Measurements from ENCODE around the gene TCP11L1.

The TCP11L1 gene

GRCh38 chr11:33039274-33040032, at the start of gene TCP11L1:
TSS of gene TCP11L1 (plus strand) at chr11:33039572. CDS start at chr11:33043774, 4,202 bp downstream.
- H3K9ac ChIP-seq (ENCODE audit: low read depth, low read length) = peak within 1 kb of the TSS; percentile 86
- H3K4me3 ChIP-seq (ENCODE audit: low read length) = peak within 1 kb of the TSS; percentile 71
- peak within 1 kb of the TSS; percentile 78 for H3K27ac ChIP-seq (ENCODE audit: low read length)
- no peaks in the 10 kb centered on the region for H3K27me3 ChIP-seq (ENCODE audit: insufficient read depth, low read length)
- H3K36me3 ChIP-seq (ENCODE audit: insufficient read depth, low read depth, low read length) = peaks cover 11% of the 10 kb centered on the region
- H3K4me1 ChIP-seq (ENCODE audit: insufficient read depth, low read length) = no peaks in the 10 kb centered on the region
- H3K9me3 ChIP-seq (ENCODE audit: insufficient read depth, low read depth, low read length) = no peaks in the 10 kb centered on the region

GRCh38 chr11:32990481-32990880, 48.9 kb upstream of the TCP11L1 start:
- H3K4me3 ChIP-seq (ENCODE audit: low read length) = no peak overlapping the region
- no peaks in the 10 kb centered on the region for H3K36me3 ChIP-seq (ENCODE audit: insufficient read depth, low read depth, low read length)
- no peaks in the 10 kb centered on the region for H3K9me3 ChIP-seq (ENCODE audit: insufficient read depth, low read depth, low read length)
- H3K27ac ChIP-seq (ENCODE audit: low read length) = no peak overlapping the region
- H3K27me3 ChIP-seq (ENCODE audit: insufficient read depth, low read length) = no peaks in the 10 kb centered on the region
- H3K9ac ChIP-seq (ENCODE audit: low read depth, low read length) = no peak overlapping the region
- H3K4me1 ChIP-seq (ENCODE audit: insufficient read depth, low read length) = no peaks in the 10 kb centered on the region

- Histone ChIP-seq H3K4me1 (ENCODE audit: insufficient read depth, low read length) (no peaks in the 10 kb centered on the region), H3K36me3 (ENCODE audit: insufficient read depth, low read depth, low read length) (no peaks in the 10 kb centered on the region), H3K4me3 (ENCODE audit: low read length) (no peak overlapping the region), H3K9ac (ENCODE audit: low read depth, low read length) (no peak overlapping the region), H3K9me3 (ENCODE audit: insufficient read depth, low read depth, low read length) (no peaks in the 10 kb centered on the region), H3K27ac (ENCODE audit: low read length) (no peak overlapping the region), H3K27me3 (ENCODE audit: insufficient read depth, low read length) (no peaks in the 10 kb centered on the region)
These were observed 47.9 kb upstream of the TCP11L1 start for GRCh38 chr11:32991427-32991826.

- no peaks in the 10 kb centered on the region for H3K9me3 ChIP-seq (ENCODE audit: insufficient read depth, low read depth, low read length)
- no peak overlapping the region for H3K27ac ChIP-seq (ENCODE audit: low read length)
- H3K36me3 ChIP-seq (ENCODE audit: insufficient read depth, low read depth, low read length) = no peaks in the 10 kb centered on the region
- H3K4me3 ChIP-seq (ENCODE audit: low read length) = no peak overlapping the region
- H3K9ac ChIP-seq (ENCODE audit: low read depth, low read length) = no peak overlapping the region
- no peaks in the 10 kb centered on the region for H3K27me3 ChIP-seq (ENCODE audit: insufficient read depth, low read length)
- H3K4me1 ChIP-seq (ENCODE audit: insufficient read depth, low read length) = no peaks in the 10 kb centered on the region
These were observed 47.5 kb upstream of the TCP11L1 start for GRCh38 chr11:32991898-32992297.

GRCh38 chr11:33000181-33000580, 39.2 kb upstream of the TCP11L1 start:
- H3K27ac ChIP-seq (ENCODE audit: low read length) = no peak overlapping the region
- no peaks in the 10 kb centered on the region for H3K4me1 ChIP-seq (ENCODE audit: insufficient read depth, low read length)
- no peaks in the 10 kb centered on the region for H3K36me3 ChIP-seq (ENCODE audit: insufficient read depth, low read depth, low read length)
- no peak overlapping the region for H3K4me3 ChIP-seq (ENCODE audit: low read length)
- no peak overlapping the region for H3K9ac ChIP-seq (ENCODE audit: low read depth, low read length)
- no peaks in the 10 kb centered on the region for H3K27me3 ChIP-seq (ENCODE audit: insufficient read depth, low read length)
- no peaks in the 10 kb centered on the region for H3K9me3 ChIP-seq (ENCODE audit: insufficient read depth, low read depth, low read length)

- no peak overlapping the region for H3K27ac ChIP-seq (ENCODE audit: low read length)
- H3K9ac ChIP-seq (ENCODE audit: low read depth, low read length) = no peak overlapping the region
- H3K9me3 ChIP-seq (ENCODE audit: insufficient read depth, low read depth, low read length) = no peaks in the 10 kb centered on the region
- H3K4me3 ChIP-seq (ENCODE audit: low read length) = no peak overlapping the region
- H3K27me3 ChIP-seq (ENCODE audit: insufficient read depth, low read length) = no peaks in the 10 kb centered on the region
- H3K36me3 ChIP-seq (ENCODE audit: insufficient read depth, low read depth, low read length) = no peaks in the 10 kb centered on the region
- H3K4me1 ChIP-seq (ENCODE audit: insufficient read depth, low read length) = no peaks in the 10 kb centered on the region
These were observed 38.1 kb upstream of the TCP11L1 start for GRCh38 chr11:33001281-33001680.

- H3K4me3 ChIP-seq (ENCODE audit: low read length) = no peak overlapping the region
- H3K27ac ChIP-seq (ENCODE audit: low read length) = no peak overlapping the region
- H3K4me1 ChIP-seq (ENCODE audit: insufficient read depth, low read length) = no peaks in the 10 kb centered on the region
These were observed 37.4 kb upstream of the TCP11L1 start for GRCh38 chr11:33001751-33002542.

GRCh38 chr11:33005175-33005574, 34.2 kb upstream of the TCP11L1 start:
- H3K9me3 ChIP-seq (ENCODE audit: insufficient read depth, low read depth, low read length) = no peaks in the 10 kb centered on the region
- H3K36me3 ChIP-seq (ENCODE audit: insufficient read depth, low read depth, low read length) = no peaks in the 10 kb centered on the region
- no peaks in the 10 kb centered on the region for H3K27me3 ChIP-seq (ENCODE audit: insufficient read depth, low read length)
- no peak overlapping the region for H3K9ac ChIP-seq (ENCODE audit: low read depth, low read length)
- no peak overlapping the region for H3K4me3 ChIP-seq (ENCODE audit: low read length)
- H3K27ac ChIP-seq (ENCODE audit: low read length) = no peak overlapping the region
- no peaks in the 10 kb centered on the region for H3K4me1 ChIP-seq (ENCODE audit: insufficient read depth, low read length)

More at GRCh38 chr11:33001751-33002542, 37.4 kb upstream of the TCP11L1 start:
- no peaks in the 10 kb centered on the region for H3K9me3 ChIP-seq (ENCODE audit: insufficient read depth, low read depth, low read length)
- H3K36me3 ChIP-seq (ENCODE audit: insufficient read depth, low read depth, low read length) = no peaks in the 10 kb centered on the region
- no peak overlapping the region for H3K9ac ChIP-seq (ENCODE audit: low read depth, low read length)
- H3K27me3 ChIP-seq (ENCODE audit: insufficient read depth, low read length) = no peaks in the 10 kb centered on the region

GRCh38 chr11:33006010-33006409, 33.4 kb upstream of the TCP11L1 start:
- H3K27me3 ChIP-seq (ENCODE audit: insufficient read depth, low read length) = no peaks in the 10 kb centered on the region
- H3K27ac ChIP-seq (ENCODE audit: low read length) = no peak overlapping the region
- no peaks in the 10 kb centered on the region for H3K9me3 ChIP-seq (ENCODE audit: insufficient read depth, low read depth, low read length)
- no peaks in the 10 kb centered on the region for H3K36me3 ChIP-seq (ENCODE audit: insufficient read depth, low read depth, low read length)
- H3K4me3 ChIP-seq (ENCODE audit: low read length) = no peak overlapping the region
- no peak overlapping the region for H3K9ac ChIP-seq (ENCODE audit: low read depth, low read length)
- no peaks in the 10 kb centered on the region for H3K4me1 ChIP-seq (ENCODE audit: insufficient read depth, low read length)

GRCh38 chr11:33013755-33014154, 25.6 kb upstream of the TCP11L1 start:
- no peaks in the 10 kb centered on the region for H3K9me3 ChIP-seq (ENCODE audit: insufficient read depth, low read depth, low read length)
- no peak overlapping the region for H3K9ac ChIP-seq (ENCODE audit: low read depth, low read length)
- no peak overlapping the region for H3K27ac ChIP-seq (ENCODE audit: low read length)
- no peak overlapping the region for H3K4me3 ChIP-seq (ENCODE audit: low read length)
- no peaks in the 10 kb centered on the region for H3K36me3 ChIP-seq (ENCODE audit: insufficient read depth, low read depth, low read length)
- H3K4me1 ChIP-seq (ENCODE audit: insufficient read depth, low read length) = peaks cover 9% of the 10 kb centered on the region; the same call in 1 of the 2 replicates
- H3K27me3 ChIP-seq (ENCODE audit: insufficient read depth, low read length) = peaks cover 29% of the 10 kb centered on the region

- Histone ChIP-seq H3K4me1 (ENCODE audit: insufficient read depth, low read length) (peaks cover 9% of the 10 kb centered on the region; the same call in 1 of the 2 replicates), H3K9me3 (ENCODE audit: insufficient read depth, low read depth, low read length) (no peaks in the 10 kb centered on the region), H3K27me3 (ENCODE audit: insufficient read depth, low read length) (peaks cover 29% of the 10 kb centered on the region), H3K27ac (ENCODE audit: low read length) (no peak within 1 kb of the TSS), H3K4me3 (ENCODE audit: low read length) (peak within 1 kb of the TSS; percentile 66), H3K9ac (ENCODE audit: low read depth, low read length) (no peak within 1 kb of the TSS; the same call in 1 of the 2 replicates), H3K36me3 (ENCODE audit: insufficient read depth, low read depth, low read length) (no peaks in the 10 kb centered on the region)
These were observed 23.5 kb upstream of the TCP11L1 start, which contains the start of gene DEPDC7 for GRCh38 chr11:33015621-33016551. TSS of gene DEPDC7 (plus strand) at chr11:33015878. CDS start at chr11:33015956, 78 bp downstream.
